HEK293 (cell line): ENCODE measurements around the gene ATF2.

Source experiments
- CTCF ChIA-PET: fragments of 350-600 bp; formaldehyde crosslinking; extraction: SDS; loops from one replicate; lab custom pipeline; 2021; ENCODE audit warnings: antibody characterized with exemption; lab: Yijun Ruan, JAX
- POLR2A ChIA-PET: fragments of 300-600 bp; formaldehyde crosslinking; extraction: SDS; loops from one replicate; lab custom pipeline; 2020; ENCODE audit warnings: antibody characterized with exemption, inconsistent platforms; lab: Yijun Ruan, JAX
- H3K27ac ChIP-seq: fragments of 200-500 bp; sonication (Bioruptor generic); 2 replicates; pipeline ENCODE4 v1.5.1; 2014; ENCODE audit warnings: low read depth, low read length, control low read depth, inconsistent platforms; ENCODE audit errors: extremely low read depth
- H3K36me3 ChIP-seq, 2 experiments: fragments of 200-500 bp in 1 of 2; sonication (Bioruptor generic) in 1 of 2; 1 replicate in 1 of 2; 2 replicates in 1 of 2; pipeline ENCODE4 v1.5.1; 2014 to 2017; ENCODE audit warnings: inconsistent platforms in 2 of 2, low read length in 2 of 2; ENCODE audit not compliant: control insufficient read depth in 2 of 2, insufficient read depth in 1 of 2
- H3K4me1 ChIP-seq: fragments of 200-500 bp; sonication (Bioruptor generic); 2 replicates; pipeline ENCODE4 v1.5.1; 2014; ENCODE audit warnings: mild to moderate bottlenecking, low read length, inconsistent platforms; ENCODE audit not compliant: control insufficient read depth, insufficient read depth
- H3K4me3 ChIP-seq: 2 replicates; pipeline ENCODE4 v1.5.1; 2011; ENCODE audit warnings: low read depth, mild to moderate bottlenecking, control low read depth, low read length, moderate library complexity
- H3K9me3 ChIP-seq: fragments of 200-500 bp; sonication (Bioruptor generic); 2 replicates; pipeline ENCODE4 v1.5.1; 2014; ENCODE audit warnings: low read depth, low read length, inconsistent platforms; ENCODE audit not compliant: control insufficient read depth, insufficient read depth
- GLIS1 ChIP-seq: fragments of 450-650 bp; formaldehyde crosslinking; IDR thresholded peaks from 2 replicates; pipeline ENCODE4 v1.5.1; 2016; ENCODE audit warnings: missing biosample characterization, missing genetic modification characterization
- TCF7L2 ChIP-seq: IDR thresholded peaks from 2 replicates; pipeline ENCODE4 v1.6.1; 2011; ENCODE audit warnings: low read depth, mild to moderate bottlenecking, inconsistent platforms, low read length, moderate library complexity, borderline replicate concordance
- ZBTB7A ChIP-seq: fragments of 450-650 bp; formaldehyde crosslinking; IDR thresholded peaks from 2 replicates; pipeline ENCODE4 v1.5.1; 2016; ENCODE audit warnings: low read depth, missing biosample characterization, missing genetic modification characterization
- ZFP37 ChIP-seq: fragments of 450-650 bp; formaldehyde crosslinking; IDR thresholded peaks from 2 replicates; pipeline ENCODE4 v1.5.1; 2016; ENCODE audit warnings: missing biosample characterization, missing genetic modification characterization
- ZNF10 ChIP-seq: fragments of 450-650 bp; formaldehyde crosslinking; IDR thresholded peaks from 2 replicates; pipeline ENCODE4 v1.5.1; 2017; ENCODE audit warnings: missing biosample characterization, missing genetic modification characterization
- ZNF146 ChIP-seq: fragments of 450-650 bp; formaldehyde crosslinking; IDR thresholded peaks from 2 replicates; pipeline ENCODE4 v1.5.1; 2016; ENCODE audit warnings: missing biosample characterization, missing genetic modification characterization
- ZNF175 ChIP-seq: fragments of 450-650 bp; formaldehyde crosslinking; IDR thresholded peaks from 2 replicates; pipeline ENCODE4 v1.5.1; 2016; ENCODE audit warnings: missing biosample characterization, missing genetic modification characterization
- ZNF223 ChIP-seq: fragments of 450-650 bp; formaldehyde crosslinking; IDR thresholded peaks from 2 replicates; pipeline ENCODE4 v1.5.1; 2016; ENCODE audit warnings: missing biosample characterization, missing genetic modification characterization
- ZNF248 ChIP-seq: fragments of 450-650 bp; formaldehyde crosslinking; IDR thresholded peaks from 2 replicates; pipeline ENCODE4 v1.5.1; 2017; ENCODE audit warnings: missing biosample characterization, missing genetic modification characterization
- ZNF391 ChIP-seq: fragments of 450-650 bp; formaldehyde crosslinking; IDR thresholded peaks from 2 replicates; pipeline ENCODE4 v1.5.1; 2016; ENCODE audit warnings: low read depth, missing biosample characterization, missing genetic modification characterization, borderline replicate concordance
- ZNF510 ChIP-seq: fragments of 450-650 bp; formaldehyde crosslinking; IDR thresholded peaks from 2 replicates; pipeline ENCODE4 v1.5.1; 2018; ENCODE audit warnings: mild to moderate bottlenecking, missing genetic modification characterization, missing biosample characterization; ENCODE audit not compliant: insufficient replicate concordance
- ZNF585B ChIP-seq: fragments of 450-650 bp; formaldehyde crosslinking; IDR thresholded peaks from 2 replicates; pipeline ENCODE4 v1.5.1; 2016; ENCODE audit warnings: missing biosample characterization, missing genetic modification characterization
- ZSCAN30 ChIP-seq: fragments of 450-650 bp; IDR thresholded peaks from 2 replicates; pipeline ENCODE4 v1.5.1; 2018; ENCODE audit warnings: missing biosample characterization, mild to moderate bottlenecking, missing genetic modification characterization, moderate library complexity
- ZXDB ChIP-seq: fragments of 450-650 bp; formaldehyde crosslinking; IDR thresholded peaks from 2 replicates; pipeline ENCODE4 v1.5.1; 2016; ENCODE audit warnings: missing biosample characterization, missing genetic modification characterization
- TF ChIP-seq, protein P1 (sequence below): fragments of 450-650 bp; formaldehyde crosslinking; IDR thresholded peaks from 2 replicates; pipeline ENCODE4 v1.5.1; 2016; ENCODE audit warnings: missing biosample characterization, missing genetic modification characterization
- TF ChIP-seq, protein P2 (sequence below): fragments of 450-650 bp; formaldehyde crosslinking; IDR thresholded peaks from 2 replicates; pipeline ENCODE4; 2016; ENCODE audit warnings: missing biosample characterization, missing genetic modification characterization
- TF ChIP-seq, protein P3 (sequence below): fragments of 450-650 bp; formaldehyde crosslinking; IDR thresholded peaks from 2 replicates; pipeline ENCODE4 v1.5.1; 2016; ENCODE audit warnings: missing biosample characterization, missing genetic modification characterization
- TF ChIP-seq, protein P4 (sequence below): fragments of 450-650 bp; formaldehyde crosslinking; IDR thresholded peaks from 2 replicates; pipeline ENCODE4 v1.5.1; 2017; ENCODE audit warnings: missing biosample characterization, missing genetic modification characterization
- TF ChIP-seq, protein P5 (sequence below): fragments of 450-650 bp; formaldehyde crosslinking; IDR thresholded peaks from 2 replicates; pipeline ENCODE4 v1.5.1; 2017; ENCODE audit warnings: missing biosample characterization, missing genetic modification characterization
- TF ChIP-seq, protein P6 (sequence below): fragments of 450-650 bp; formaldehyde crosslinking; IDR thresholded peaks from 2 replicates; pipeline ENCODE4 v1.5.1; 2016; ENCODE audit warnings: missing biosample characterization, missing genetic modification characterization

Gene ATF2

DNA sequence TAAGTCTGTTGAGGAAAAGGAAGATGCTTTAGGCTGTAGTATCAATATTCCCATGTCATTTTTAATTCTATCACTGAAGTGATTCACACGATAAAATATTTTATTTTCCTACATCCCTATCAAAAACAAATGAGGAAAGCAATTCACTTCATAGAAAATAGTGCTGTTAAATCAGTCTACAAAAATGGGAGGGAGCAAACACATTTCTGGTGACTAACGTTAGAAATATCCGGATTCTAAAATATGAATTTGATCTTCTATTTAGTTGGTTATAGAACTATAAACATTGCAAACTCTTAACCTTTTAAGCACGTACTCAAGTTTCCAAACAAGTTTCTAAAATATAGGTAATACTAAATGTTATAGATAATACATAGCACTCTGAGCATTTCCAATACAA is 20.8 kb downstream of the ATF2 start (continued):
- TF ChIP-seq, protein P1, sequence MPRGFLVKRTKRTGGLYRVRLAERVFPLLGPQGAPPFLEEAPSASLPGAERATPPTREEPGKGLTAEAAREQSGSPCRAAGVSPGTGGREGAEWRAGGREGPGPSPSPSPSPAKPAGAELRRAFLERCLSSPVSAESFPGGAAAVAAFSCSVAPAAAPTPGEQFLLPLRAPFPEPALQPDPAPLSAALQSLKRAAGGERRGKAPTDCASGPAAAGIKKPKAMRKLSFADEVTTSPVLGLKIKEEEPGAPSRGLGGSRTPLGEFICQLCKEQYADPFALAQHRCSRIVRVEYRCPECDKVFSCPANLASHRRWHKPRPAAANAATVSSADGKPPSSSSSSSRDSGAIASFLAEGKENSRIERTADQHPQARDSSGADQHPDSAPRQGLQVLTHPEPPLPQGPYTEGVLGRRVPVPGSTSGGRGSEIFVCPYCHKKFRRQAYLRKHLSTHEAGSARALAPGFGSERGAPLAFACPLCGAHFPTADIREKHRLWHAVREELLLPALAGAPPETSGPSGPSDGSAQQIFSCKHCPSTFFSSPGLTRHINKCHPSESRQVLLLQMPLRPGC: no peak
- TF ChIP-seq, all 188 proteins: peak for 0

DNA sequence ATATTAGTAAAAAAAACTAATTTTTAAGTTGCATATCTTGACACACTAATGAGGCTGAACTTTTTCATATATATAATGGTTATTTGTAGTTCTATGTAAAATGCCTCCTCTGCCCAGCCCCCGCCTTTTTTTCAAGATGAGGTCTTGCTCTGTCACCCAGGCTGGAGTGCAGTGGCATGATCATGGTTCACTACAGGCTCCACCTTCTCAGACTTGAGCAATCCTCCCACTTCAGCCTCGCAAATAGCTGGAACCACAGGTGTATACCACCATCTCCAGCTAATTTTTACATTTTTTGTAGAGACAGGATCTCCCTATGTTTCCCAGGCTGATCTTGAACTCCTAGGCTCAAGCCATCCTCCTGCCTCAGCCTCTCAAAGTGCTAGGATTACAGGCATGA is 24.3 kb downstream of the ATF2 start:
- Histone ChIP-seq H3K9me3 (no peaks in the 10 kb centered on the region), H3K36me3 (peaks cover 0 to 23% of the 10 kb centered on the region in 2 experiments; a peak in 2 of 3 replicates), H3K4me3 (no peak overlapping the region), H3K27ac (no peak overlapping the region), H3K4me1 (no peaks in the 10 kb centered on the region)
- no peak for TF ChIP-seq ZNF585B
- TF ChIP-seq ZXDB (tag by site-specific recombination): no peak
- TF ChIP-seq ZNF175 (tag by site-specific recombination): no peak
- ChIA-PET CTCF (no interaction called here), POLR2A (no interaction called here)

DNA sequence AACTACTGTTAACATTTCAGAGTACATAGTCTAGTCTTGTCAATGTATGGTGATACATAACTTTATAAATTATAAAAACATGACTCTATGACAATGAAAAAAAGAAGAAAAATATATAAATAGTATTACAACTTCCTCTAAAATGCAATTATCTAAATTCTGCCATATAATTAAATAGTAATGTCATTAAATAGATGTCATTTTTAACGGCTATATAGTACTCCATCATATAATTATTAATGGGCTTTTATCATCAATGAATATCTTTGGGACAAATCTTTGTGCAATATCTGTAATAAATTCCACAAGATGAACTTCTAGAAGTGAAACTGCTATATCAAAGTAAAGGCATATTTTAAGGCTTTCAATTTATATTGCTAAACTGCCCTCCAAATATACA is 24.8 kb downstream of the ATF2 start:
- CTCF ChIA-PET: interaction anchor here (0.7 kb wide), 1 partner anchor 38 kb away, joined by 4 read pairs; no protein-coding TSS in a partner anchor
- H3K36me3 ChIP-seq: peaks cover 0 to 20% of the 10 kb centered on the region in 2 experiments; a peak in 2 of 3 replicates
- H3K27ac ChIP-seq: no peak overlapping the region
- H3K4me3 ChIP-seq: no peak overlapping the region
- no peaks in the 10 kb centered on the region for H3K4me1 ChIP-seq
- TF ChIP-seq, protein P2, sequence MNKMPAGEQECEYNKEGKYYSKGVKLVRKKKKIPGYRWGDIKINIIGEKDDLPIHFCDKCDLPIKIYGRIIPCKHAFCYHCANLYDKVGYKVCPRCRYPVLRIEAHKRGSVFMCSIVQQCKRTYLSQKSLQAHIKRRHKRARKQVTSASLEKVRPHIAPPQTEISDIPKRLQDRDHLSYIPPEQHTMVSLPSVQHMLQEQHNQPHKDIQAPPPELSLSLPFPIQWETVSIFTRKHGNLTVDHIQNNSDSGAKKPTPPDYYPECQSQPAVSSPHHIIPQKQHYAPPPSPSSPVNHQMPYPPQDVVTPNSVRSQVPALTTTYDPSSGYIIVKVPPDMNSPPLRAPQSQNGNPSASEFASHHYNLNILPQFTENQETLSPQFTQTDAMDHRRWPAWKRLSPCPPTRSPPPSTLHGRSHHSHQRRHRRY (tag by site-specific recombination): no peak
- TF ChIP-seq ZNF146 (tag by site-specific recombination) (peak; percentile 80), ZSCAN30 (tag by site-specific recombination) (no peak), ZNF510 (tag by site-specific recombination) (no peak), ZNF223 (no peak), TCF7L2 (no peak)
- TF ChIP-seq, protein P3, sequence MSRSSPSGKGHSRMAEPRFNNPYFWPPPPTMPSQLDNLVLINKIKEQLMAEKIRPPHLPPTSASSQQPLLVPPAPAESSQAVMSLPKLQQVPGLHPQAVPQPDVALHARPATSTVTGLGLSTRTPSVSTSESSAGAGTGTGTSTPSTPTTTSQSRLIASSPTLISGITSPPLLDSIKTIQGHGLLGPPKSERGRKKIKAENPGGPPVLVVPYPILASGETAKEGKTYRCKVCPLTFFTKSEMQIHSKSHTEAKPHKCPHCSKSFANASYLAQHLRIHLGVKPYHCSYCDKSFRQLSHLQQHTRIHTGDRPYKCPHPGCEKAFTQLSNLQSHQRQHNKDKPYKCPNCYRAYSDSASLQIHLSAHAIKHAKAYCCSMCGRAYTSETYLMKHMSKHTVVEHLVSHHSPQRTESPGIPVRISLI (tag by site-specific recombination): no peak
- TF ChIP-seq, protein P4, sequence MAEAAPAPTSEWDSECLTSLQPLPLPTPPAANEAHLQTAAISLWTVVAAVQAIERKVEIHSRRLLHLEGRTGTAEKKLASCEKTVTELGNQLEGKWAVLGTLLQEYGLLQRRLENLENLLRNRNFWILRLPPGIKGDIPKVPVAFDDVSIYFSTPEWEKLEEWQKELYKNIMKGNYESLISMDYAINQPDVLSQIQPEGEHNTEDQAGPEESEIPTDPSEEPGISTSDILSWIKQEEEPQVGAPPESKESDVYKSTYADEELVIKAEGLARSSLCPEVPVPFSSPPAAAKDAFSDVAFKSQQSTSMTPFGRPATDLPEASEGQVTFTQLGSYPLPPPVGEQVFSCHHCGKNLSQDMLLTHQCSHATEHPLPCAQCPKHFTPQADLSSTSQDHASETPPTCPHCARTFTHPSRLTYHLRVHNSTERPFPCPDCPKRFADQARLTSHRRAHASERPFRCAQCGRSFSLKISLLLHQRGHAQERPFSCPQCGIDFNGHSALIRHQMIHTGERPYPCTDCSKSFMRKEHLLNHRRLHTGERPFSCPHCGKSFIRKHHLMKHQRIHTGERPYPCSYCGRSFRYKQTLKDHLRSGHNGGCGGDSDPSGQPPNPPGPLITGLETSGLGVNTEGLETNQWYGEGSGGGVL (tag by site-specific recombination): no peak
- TF ChIP-seq, protein P5, sequence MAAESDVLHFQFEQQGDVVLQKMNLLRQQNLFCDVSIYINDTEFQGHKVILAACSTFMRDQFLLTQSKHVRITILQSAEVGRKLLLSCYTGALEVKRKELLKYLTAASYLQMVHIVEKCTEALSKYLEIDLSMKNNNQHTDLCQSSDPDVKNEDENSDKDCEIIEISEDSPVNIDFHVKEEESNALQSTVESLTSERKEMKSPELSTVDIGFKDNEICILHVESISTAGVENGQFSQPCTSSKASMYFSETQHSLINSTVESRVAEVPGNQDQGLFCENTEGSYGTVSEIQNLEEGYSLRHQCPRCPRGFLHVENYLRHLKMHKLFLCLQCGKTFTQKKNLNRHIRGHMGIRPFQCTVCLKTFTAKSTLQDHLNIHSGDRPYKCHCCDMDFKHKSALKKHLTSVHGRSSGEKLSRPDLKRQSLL (tag by site-specific recombination): no peak
- H3K9me3 ChIP-seq: no peaks in the 10 kb centered on the region
- POLR2A ChIA-PET: no interaction called here

DNA sequence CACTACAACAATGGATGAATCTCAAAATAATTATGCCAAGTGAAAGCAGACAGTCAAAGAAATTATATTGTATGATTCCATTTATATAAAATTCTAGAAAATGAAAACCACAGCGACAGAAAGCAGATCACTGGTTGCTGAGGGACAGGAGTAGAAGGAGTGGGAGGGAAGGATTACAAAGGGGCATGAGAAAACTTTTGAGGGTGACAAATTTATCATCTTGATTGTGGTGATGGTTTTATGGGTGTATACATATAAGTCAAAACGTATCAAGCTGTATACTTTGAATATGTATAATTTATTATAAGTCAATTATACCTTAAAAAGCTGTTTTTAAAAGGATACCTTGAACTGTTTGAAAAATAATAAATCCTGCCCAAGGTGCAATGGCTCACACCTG is 27.7 kb downstream of the ATF2 start:
- no peak overlapping the region for H3K27ac ChIP-seq
- H3K36me3 ChIP-seq: peaks cover 0 to 24% of the 10 kb centered on the region in 2 experiments; a peak in 2 of 3 replicates
- ChIA-PET CTCF (no interaction called here), POLR2A (no interaction called here)
- no peak overlapping the region for H3K4me3 ChIP-seq
- H3K9me3 ChIP-seq: no peaks in the 10 kb centered on the region
- H3K4me1 ChIP-seq: peaks cover 3% of the 10 kb centered on the region; the same call in 1 of the 2 replicates
- TF ChIP-seq GLIS1 (tag by site-specific recombination) (no peak), ZNF10 (tag by site-specific recombination) (no peak), ZNF248 (tag by site-specific recombination) (no peak), ZBTB7A (tag by site-specific recombination) (no peak), ZFP37 (tag by site-specific recombination) (no peak), ZNF391 (tag by site-specific recombination) (no peak)
- TF ChIP-seq, protein P6, sequence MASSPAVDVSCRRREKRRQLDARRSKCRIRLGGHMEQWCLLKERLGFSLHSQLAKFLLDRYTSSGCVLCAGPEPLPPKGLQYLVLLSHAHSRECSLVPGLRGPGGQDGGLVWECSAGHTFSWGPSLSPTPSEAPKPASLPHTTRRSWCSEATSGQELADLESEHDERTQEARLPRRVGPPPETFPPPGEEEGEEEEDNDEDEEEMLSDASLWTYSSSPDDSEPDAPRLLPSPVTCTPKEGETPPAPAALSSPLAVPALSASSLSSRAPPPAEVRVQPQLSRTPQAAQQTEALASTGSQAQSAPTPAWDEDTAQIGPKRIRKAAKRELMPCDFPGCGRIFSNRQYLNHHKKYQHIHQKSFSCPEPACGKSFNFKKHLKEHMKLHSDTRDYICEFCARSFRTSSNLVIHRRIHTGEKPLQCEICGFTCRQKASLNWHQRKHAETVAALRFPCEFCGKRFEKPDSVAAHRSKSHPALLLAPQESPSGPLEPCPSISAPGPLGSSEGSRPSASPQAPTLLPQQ (tag by site-specific recombination): no peak
